HCT116 (cell line): ENCODE results near the gene MFN2.

Experiments
- EGR1 ChIP-seq: IDR thresholded peaks from 2 replicates; pipeline ENCODE4 v1.6.1; 2012; ENCODE audit warnings: low read depth
- ELF1 ChIP-seq: IDR thresholded peaks from 2 replicates; pipeline ENCODE4 v1.6.1; 2012; ENCODE audit warnings: low read depth, borderline replicate concordance
- EZH2phosphoT487 ChIP-seq: fragments of 200-600 bp; IDR thresholded peaks from 2 replicates; pipeline ENCODE4 v1.6.1; 2018; ENCODE audit warnings: antibody characterized with exemption, borderline replicate concordance
- POLR2A ChIP-seq: IDR thresholded peaks from 2 replicates; pipeline ENCODE4 v1.7.0; 2011; ENCODE audit warnings: borderline replicate concordance; ENCODE audit not compliant: insufficient read depth, insufficient read length; ENCODE audit errors: extremely low read depth
- RAD21 ChIP-seq: IDR thresholded peaks from 2 replicates; pipeline ENCODE4 v1.6.1; 2012; ENCODE audit warnings: low read depth, mild to moderate bottlenecking
- SIN3A ChIP-seq: IDR thresholded peaks from 2 replicates; pipeline ENCODE4 v1.6.1; 2012; ENCODE audit warnings: low read depth
- TF ChIP-seq, protein P1 (sequence below), 3 experiments: fragments of 200-600 bp in 1 of 3; sonication (generic) in 1 of 3; IDR thresholded peaks in 2 of 3; conservative IDR thresholded peaks in 1 of 3; 2 replicates each; pipeline ENCODE4 v1.5.1; 2012 to 2017; ENCODE audit warnings: low read depth in 2 of 3, low read length in 2 of 3, antibody characterized with exemption in 1 of 3, borderline replicate concordance in 1 of 3, control low read depth in 1 of 3, mild to moderate bottlenecking in 1 of 3, mixed read lengths in 1 of 3, mixed run types in 1 of 3, moderate library complexity in 1 of 3; ENCODE audit not compliant: insufficient read depth in 1 of 3
- TF ChIP-seq, protein P2 (sequence below): IDR thresholded peaks from 2 replicates; pipeline ENCODE4 v1.6.1; 2011; ENCODE audit warnings: mild to moderate bottlenecking, low read length, moderate library complexity; ENCODE audit not compliant: insufficient replicate concordance; ENCODE audit errors: extremely low read depth
- TF ChIP-seq, protein P3 (sequence below): IDR thresholded peaks from 2 replicates; pipeline ENCODE4 v1.6.1; 2012

DNA sequence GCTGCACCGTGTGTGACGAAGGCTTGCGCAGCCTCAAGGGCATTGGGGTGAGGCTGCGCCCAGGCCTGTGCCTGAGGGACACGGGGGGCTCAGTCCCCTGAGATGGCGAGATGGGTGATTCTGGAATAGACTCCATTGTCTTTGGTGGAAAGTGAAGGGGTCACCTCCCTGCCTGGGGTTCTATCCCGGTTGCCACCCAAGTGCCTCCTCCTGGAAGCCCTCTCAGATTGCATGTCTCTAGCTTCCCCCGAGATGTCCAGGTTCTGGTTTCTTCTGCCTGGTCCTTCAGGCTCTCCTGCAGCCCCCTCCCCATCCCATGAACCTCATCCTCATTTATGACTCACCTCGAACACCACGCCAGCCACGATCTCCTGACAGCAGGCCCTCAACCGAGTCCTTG is 22.3 kb upstream of the MFN2 start:
- TF ChIP-seq, protein P1, sequence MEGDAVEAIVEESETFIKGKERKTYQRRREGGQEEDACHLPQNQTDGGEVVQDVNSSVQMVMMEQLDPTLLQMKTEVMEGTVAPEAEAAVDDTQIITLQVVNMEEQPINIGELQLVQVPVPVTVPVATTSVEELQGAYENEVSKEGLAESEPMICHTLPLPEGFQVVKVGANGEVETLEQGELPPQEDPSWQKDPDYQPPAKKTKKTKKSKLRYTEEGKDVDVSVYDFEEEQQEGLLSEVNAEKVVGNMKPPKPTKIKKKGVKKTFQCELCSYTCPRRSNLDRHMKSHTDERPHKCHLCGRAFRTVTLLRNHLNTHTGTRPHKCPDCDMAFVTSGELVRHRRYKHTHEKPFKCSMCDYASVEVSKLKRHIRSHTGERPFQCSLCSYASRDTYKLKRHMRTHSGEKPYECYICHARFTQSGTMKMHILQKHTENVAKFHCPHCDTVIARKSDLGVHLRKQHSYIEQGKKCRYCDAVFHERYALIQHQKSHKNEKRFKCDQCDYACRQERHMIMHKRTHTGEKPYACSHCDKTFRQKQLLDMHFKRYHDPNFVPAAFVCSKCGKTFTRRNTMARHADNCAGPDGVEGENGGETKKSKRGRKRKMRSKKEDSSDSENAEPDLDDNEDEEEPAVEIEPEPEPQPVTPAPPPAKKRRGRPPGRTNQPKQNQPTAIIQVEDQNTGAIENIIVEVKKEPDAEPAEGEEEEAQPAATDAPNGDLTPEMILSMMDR (IDR thresholded peaks at IDR 0.05 in 2 of 3, conservative IDR thresholded peaks at IDR 0.05 in 1 of 3; ENCODE audit: borderline replicate concordance in 1 of 3, insufficient read depth in 1 of 3, low read depth in 2 of 3, low read length in 2 of 3): no peak
- TF ChIP-seq, protein P2, sequence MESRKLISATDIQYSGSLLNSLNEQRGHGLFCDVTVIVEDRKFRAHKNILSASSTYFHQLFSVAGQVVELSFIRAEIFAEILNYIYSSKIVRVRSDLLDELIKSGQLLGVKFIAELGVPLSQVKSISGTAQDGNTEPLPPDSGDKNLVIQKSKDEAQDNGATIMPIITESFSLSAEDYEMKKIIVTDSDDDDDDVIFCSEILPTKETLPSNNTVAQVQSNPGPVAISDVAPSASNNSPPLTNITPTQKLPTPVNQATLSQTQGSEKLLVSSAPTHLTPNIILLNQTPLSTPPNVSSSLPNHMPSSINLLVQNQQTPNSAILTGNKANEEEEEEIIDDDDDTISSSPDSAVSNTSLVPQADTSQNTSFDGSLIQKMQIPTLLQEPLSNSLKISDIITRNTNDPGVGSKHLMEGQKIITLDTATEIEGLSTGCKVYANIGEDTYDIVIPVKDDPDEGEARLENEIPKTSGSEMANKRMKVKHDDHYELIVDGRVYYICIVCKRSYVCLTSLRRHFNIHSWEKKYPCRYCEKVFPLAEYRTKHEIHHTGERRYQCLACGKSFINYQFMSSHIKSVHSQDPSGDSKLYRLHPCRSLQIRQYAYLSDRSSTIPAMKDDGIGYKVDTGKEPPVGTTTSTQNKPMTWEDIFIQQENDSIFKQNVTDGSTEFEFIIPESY: no peak
- TF ChIP-seq RAD21: no peak
- no peak for TF ChIP-seq EGR1
- TF ChIP-seq SIN3A: no peak
- no peak for TF ChIP-seq EZH2phosphoT487
- TF ChIP-seq POLR2A: no peak
- TF ChIP-seq, protein P3, sequence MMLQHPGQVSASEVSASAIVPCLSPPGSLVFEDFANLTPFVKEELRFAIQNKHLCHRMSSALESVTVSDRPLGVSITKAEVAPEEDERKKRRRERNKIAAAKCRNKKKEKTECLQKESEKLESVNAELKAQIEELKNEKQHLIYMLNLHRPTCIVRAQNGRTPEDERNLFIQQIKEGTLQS: no peak
- TF ChIP-seq ELF1: no peak
